ENCODE data around the gene SON.
"Not testable (repeated sequence)": the region's sequence is repeated elsewhere in the genome, so short reads cannot be mapped to it uniquely, and the experiment has no call there.

SON gene, protein sequence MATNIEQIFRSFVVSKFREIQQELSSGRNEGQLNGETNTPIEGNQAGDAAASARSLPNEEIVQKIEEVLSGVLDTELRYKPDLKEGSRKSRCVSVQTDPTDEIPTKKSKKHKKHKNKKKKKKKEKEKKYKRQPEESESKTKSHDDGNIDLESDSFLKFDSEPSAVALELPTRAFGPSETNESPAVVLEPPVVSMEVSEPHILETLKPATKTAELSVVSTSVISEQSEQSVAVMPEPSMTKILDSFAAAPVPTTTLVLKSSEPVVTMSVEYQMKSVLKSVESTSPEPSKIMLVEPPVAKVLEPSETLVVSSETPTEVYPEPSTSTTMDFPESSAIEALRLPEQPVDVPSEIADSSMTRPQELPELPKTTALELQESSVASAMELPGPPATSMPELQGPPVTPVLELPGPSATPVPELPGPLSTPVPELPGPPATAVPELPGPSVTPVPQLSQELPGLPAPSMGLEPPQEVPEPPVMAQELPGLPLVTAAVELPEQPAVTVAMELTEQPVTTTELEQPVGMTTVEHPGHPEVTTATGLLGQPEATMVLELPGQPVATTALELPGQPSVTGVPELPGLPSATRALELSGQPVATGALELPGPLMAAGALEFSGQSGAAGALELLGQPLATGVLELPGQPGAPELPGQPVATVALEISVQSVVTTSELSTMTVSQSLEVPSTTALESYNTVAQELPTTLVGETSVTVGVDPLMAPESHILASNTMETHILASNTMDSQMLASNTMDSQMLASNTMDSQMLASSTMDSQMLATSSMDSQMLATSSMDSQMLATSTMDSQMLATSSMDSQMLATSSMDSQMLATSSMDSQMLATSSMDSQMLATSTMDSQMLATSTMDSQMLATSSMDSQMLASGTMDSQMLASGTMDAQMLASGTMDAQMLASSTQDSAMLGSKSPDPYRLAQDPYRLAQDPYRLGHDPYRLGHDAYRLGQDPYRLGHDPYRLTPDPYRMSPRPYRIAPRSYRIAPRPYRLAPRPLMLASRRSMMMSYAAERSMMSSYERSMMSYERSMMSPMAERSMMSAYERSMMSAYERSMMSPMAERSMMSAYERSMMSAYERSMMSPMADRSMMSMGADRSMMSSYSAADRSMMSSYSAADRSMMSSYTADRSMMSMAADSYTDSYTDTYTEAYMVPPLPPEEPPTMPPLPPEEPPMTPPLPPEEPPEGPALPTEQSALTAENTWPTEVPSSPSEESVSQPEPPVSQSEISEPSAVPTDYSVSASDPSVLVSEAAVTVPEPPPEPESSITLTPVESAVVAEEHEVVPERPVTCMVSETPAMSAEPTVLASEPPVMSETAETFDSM (N-terminal part only)

DNA sequence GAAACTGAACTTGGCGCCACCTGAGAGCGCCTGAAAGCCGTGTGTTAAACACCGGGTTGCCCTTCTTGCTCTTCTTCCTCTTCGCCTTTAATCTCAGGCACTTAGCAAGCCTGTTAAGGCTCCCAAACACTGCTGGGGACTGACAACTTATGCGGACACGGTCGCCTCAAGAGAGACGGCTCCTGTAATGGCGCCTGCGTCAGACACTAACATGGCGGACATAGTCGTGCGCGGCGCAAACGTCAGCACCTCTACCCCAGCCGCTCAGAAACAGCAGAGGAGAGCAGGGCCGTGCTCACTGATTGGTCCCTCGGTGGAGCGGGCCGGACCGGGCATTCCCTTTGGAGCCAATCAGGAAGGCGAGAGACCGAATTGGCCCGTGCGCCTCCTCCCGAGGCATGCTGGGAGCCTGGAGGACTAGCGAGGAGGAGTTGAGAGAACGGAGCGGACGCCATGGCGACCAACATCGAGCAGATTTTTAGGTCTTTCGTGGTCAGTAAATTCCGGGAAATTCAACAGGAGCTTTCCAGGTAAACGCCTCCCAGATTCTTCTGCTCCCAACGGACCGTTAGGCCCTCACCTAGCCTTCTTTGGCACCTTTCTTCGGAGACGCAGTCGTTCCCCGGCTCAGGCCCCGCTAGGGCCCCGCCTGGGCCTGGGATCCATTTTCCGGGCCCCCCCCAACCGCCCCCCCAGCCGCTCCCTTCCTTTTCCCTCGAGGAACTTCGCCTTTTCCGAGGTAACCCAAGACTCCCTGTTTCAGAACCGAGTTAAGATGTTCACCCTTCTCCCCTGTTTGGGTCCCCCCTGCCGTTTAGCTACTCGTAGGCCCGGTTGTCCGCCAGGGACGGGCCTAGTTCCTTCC, at the start of gene SON:
SON (plus strand) TSS at position 399 of the 865 bp plus-strand sequence; CDS start at position 454, 55 bp downstream.
- peak within 1 kb of the TSS; percentile 59 to 86 (median 81) for H3K4me3 ChIP-seq
- peak within 1 kb of the TSS; percentile 97 to 100 (median 99) for H3K27ac ChIP-seq

DNA sequence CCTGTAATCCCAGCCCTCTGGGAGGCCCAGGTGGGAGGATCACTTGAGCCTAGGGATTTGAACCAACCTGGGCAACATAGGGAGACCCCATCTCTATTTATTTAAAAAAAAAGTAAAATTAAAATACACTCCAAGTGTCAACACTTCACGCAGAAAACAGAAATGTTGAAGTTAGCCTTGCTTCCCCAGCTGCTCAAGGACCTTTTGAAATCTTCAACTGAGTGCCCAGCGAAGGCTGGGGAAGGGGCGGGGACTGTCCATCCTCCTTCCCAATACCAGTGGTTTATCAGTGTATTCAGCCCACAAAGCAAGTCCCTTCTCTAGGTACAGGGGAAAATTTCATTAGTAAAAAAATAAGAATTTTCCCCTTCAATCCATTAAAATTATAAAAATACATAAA, 49.1 kb upstream of the SON start:
- H3K27ac ChIP-seq: no peak overlapping the region
- no peak overlapping the region for H3K4me3 ChIP-seq

DNA sequence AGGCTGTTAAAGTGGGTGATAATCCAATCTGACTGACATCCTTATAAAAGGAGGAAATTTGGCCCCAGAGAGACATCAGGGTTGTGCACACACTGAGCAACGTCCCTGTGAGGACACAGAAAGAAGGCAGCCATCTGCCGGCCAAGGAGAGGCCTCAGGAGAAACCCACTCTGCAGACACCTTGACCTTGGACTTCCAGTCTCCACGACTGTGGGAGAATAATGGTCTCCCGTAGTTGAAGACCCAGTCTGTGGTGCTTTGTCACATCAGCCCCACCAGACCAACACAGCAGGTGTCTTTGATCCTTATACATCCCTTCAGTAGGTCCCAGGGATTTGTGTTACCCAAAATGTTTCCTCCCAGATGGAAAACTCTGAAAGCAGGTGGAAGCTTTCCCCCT, 47.1 kb upstream of the SON start:
- H3K27ac ChIP-seq: no peak overlapping the region

DNA sequence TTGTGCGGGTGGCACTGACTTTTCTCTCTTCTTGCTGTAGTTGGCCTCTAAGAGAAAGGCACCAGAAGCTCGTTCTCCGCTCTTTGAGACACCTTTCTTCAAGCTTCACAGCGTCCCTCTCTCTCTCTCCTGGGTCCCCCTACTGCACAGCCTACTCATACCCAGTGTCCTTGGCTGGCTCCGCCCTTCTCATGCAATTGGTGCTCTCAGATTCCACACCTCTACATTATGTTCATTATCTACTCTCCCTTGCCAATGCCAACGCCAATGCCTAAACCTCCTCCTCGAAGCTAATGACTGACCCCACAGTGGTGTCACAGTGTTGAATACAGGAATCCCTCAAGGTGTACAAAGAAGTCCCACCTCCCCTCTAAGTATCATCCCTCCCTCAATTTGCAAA, 46.5 kb upstream of the SON start:
- Histone ChIP-seq H3K4me3 (no peak overlapping the region), H3K27ac (no peak overlapping the region)

More for the DNA sequence above, 47.1 kb upstream of the SON start:
- no peak overlapping the region for H3K4me3 ChIP-seq

DNA sequence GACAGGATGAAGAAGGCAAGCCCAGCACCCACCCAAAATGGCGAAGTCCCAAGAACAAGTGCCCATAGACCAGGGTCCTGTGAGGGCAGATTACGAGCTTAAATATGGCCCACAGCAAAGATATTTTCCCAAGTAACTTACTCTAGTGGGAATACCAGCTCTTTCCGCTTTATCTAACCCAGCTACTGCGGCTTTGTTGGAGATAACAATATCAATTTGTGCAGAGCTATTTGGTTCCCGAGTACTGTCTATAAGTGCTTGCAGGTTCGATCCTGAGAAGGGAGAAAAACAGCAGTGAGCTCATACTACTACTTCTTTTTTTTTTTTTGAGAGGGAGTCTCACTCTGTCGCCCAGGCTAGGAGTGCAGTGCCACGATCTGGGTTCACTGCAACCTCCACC, 37.0 kb upstream of the SON start:
- H3K27ac ChIP-seq: no peak overlapping the region
- H3K4me3 ChIP-seq: no peak overlapping the region

DNA sequence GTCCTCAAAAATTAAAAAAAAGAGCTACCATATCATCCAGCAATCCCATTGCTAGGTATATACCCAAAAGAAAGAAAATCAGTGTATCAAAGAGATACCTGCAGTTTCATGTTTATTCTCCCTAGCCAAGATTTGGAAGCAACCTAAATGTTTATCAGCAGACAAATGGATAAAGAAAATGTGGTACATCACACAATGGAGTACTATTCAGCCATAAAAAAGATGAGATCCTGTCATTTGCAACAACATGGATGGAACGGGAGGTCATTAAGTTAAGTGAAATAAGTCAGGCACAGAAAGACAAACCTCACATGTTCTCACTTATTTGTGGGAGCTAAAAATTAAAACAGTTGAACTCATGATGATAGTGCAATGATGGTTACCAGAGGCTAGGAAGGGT, 35.8 kb upstream of the SON start:
- not testable (repeated sequence) for H3K4me3 ChIP-seq, H3K27ac ChIP-seq

DNA sequence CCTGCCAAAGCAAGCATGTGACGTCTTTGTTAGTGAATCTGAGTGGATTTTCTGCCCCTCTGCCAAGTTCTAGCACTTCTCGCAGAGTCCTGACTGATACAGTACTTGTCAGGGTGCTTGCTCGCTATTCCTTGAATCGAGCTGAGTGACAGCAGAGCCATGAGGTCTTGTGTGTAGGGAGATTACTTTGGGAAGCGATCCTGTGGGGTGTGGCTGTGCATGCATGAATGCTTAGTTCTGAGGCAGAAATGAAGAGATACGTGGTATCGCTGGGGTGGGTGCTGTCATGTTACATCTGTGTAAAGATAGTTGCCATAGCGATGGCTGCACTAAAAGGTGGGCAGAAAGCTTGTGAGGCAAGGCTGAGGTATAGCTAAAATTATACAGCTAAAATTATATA, 32.0 kb upstream of the SON start:
- H3K27ac ChIP-seq: no peak overlapping the region
- no peak overlapping the region for H3K4me3 ChIP-seq

DNA sequence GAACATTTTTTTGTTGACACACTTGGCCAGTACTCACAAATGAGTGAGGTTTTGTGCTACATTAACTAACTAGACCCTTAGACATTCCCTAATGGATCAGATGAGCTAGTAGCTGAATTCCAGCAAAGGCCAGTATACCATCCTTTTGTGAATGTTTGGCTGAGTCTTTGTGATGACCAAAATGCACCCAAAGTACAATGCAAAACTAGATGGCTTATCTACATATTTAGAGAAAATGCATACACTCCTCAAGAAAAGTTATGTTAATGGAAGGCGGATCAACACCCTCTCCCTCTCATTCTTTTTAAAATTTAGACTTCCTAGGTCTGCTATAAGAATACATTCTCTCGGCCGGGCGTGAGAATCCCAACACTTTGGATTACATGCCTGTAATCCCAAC, 31.2 kb upstream of the SON start:
- no peak overlapping the region for H3K27ac ChIP-seq
- no peak overlapping the region for H3K4me3 ChIP-seq

DNA sequence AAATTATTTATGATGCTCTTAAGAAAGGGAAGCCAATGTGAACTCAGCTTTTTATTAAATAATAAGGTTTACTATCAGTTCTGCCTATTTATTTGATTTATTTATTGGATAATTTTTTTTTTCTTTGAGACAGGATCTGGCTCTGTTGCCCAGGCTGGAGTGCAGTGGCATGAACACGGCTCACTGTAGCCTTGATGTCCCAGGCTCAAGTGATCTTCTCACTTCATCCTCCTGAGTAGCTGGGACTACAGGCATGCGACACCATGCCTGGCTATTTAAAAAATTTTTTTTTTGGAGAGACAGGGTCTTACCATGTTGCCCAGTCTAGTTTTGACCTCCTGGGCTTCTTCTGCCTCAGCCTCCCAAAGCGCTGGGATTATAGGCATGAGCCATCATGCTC, 30.4 kb upstream of the SON start:
- no peak overlapping the region for H3K4me3 ChIP-seq
- no peak overlapping the region for H3K27ac ChIP-seq

DNA sequence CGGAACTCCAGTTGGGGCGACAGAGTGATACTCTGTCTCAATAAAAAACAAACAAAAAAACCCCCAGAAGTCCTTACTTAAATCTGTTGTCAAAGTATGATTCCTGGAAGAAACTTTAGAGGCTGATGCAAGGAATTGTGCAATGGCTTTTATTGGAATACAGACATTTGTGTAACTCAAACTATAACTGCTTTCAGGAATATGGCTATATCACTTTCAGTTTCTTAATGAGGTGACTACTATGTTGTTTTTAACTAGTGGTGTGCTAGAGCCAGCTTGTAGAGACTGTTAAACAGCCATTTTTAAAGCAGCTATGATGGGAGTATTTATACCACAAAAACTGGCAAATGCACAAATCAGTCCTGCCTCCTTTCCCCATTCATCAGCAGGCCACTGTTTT, 28.6 kb upstream of the SON start:
- H3K27ac ChIP-seq: peak overlapping the region in 1 of 21 experiments; percentile 2
- no peak overlapping the region for H3K4me3 ChIP-seq

DNA sequence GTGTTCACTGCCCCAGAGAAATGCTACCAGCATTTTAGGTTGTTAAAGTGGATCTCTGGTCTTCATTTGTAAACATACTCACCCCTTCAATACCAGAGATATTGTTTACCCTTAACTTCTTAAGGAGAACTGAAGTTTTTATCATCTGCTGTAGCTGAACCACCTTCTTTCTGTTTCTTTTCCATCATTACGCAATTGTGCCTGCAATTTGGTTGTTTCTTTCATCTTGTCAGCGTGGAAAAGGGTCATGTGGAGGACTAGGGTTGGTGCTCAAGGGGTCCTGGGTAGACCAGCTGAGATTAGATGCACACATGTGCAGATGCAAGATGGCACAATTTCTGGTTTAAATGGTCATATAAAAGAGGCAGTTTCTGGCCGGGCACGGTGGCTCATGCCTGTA, 23.9 kb upstream of the SON start:
- no peak overlapping the region for H3K27ac ChIP-seq
- H3K4me3 ChIP-seq: no peak overlapping the region

DNA sequence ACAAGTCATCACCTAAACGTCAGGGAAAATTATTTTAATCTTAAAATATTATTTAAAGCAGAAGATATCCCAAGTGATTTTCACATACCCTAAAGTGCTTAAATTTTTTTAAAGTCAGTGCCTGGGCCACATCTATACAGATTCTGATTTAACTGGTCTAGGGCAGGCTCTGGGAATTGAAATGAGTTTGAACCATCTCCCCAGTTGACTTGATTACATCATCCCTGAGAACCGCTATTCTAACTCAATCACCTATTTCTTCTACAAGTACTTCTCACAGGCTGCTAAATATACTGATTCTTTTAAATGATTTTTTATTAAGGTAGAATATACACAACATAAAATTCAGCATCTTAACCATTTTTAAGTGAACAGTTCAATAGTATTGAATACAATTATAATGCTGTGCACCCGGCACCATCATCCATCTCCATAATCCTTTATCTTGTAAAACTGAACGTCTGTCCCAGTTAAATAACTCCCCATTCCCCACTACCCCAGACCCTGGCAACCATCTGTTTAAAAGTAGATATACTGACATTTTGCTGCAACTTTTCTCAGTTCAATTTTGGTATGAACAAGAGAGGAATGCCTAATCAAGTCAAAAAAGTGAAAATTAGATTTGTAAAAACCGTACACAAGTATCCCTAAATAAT, 20.4 kb upstream of the SON start:
- no peak overlapping the region for H3K4me3 ChIP-seq
- H3K27ac ChIP-seq: no peak overlapping the region

DNA sequence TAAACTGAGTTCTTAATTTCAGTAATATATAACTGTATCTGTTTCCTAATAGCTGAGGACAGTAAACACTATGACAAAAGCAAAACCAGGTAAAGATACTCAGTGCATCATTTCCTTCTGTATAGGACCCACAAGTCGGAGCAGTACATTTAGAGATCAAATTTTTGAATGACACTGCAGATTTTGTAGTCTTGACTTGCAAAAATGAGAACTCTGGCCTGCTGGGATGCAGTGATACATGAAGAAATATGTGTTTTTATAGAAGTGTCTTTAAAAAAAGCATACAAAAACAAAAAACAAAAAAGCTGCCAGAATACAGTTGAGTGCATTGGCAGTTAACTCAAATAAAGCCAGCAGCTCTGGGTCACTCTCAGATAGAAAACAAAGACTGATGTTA, 19.9 kb upstream of the SON start:
- Histone ChIP-seq H3K4me3 (no peak overlapping the region), H3K27ac (no peak overlapping the region)

DNA sequence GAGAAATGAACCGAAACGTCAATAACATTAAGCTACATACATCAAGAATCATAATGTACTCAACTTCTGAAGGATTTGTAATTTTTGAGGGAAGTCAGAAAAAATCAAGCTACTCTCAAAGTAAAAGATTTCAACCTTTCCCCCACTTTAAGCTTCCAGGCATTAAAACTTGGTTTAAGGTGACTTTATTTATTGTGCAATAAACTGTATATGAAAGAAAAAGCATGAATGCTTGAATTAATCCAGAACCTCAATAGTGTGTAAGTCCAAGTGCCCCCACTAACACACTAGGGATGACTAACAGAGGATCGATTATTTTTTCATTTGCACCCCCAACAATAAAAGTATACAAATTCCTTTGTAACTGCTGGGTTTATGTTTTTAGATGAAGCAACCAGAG, 11.8 kb upstream of the SON start:
- no peak overlapping the region for H3K27ac ChIP-seq
- no peak overlapping the region for H3K4me3 ChIP-seq

DNA sequence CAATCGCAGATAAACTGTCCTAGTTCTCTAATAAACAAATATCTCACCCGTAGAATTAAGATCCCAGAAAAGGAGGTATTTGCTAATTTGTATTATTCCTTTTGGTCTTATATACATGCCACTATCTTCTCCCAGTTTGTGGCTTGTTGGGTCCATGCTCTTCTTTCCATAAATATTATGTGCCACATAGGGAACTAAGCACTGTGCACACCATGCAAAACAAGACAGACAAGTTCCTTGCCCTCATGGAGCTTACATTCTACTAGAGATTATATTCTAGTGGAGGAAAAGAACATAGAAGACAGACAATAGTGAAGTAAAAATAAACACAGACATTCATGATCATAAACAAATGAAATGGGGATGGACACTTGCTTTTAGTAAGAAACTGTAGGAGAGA, 5.6 kb upstream of the SON start:
- no peak overlapping the region for H3K4me3 ChIP-seq
- H3K27ac ChIP-seq: no peak overlapping the region

DNA sequence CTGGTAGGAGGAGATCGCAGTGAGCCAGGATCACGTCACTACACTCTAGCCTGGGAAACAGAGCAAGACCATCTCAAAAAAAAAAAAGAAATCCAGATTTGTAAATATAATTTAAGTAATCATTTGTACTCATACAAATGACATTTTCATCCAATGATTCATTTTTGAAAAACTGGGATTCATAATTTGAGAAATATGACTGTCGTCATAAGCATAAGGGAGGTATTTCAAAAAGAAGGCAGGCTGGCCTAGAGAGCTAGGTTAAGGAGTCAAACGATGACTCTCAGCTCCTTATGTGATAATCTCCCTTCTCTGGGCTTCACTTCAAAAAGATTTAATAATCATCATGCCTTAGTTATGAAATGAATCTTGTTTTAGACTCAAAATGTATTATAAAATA, 3.2 kb upstream of the SON start:
- Histone ChIP-seq H3K27ac (no peak overlapping the region), H3K4me3 (no peak overlapping the region)

DNA sequence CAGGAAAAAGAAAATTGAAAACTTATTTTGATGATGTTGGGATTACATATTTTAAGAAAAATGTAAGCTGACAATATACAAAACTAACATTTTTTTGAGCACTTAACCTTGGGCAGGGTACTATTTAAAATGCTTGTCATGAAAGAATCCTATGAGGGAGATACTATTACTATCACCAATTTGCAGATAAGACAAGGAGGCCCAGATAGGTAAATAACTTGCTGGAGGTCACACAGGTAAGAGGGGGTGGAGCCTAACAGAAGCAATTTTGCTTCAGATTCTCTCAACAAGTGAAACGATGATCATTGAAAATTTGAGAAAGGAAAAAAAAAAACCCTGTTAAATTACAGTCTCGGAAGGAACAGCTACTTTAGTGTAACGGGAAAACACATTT, 2.1 kb upstream of the SON start:
- peak overlapping the region in 5 of 7 experiments; percentile 59 to 86 (median 73) for H3K4me3 ChIP-seq
- H3K27ac ChIP-seq: peak overlapping the region in 13 of 21 experiments; percentile 88 to 100 (median 99)

DNA sequence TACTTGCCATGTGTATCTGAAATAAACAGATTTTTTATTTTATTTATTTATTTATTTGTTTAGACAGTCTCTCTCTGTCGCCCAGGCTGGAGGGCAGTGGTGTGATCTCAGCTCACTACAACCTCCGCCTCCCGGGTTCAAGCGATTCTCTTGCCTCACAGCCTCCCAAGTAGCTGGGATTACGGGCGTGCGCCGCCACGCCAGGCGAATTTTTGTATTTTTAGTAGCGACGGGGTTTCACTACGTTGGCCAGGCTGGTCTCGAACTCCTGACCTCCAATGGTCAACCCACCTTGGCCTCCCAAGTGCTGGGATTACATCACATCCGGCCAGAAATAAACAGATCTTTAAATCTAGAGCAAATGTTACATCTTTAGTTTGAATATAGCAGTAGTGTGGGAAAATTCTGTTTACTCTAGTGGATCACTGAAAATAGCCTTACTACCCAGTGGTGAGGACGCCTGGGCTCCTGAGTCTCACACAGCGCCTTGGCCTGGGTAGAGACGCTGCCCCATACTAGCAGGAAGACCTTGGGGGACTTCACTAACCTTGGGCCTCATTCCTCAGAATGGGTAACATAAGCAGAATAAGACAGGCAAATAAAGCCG, 1.6 kb upstream of the SON start:
- Histone ChIP-seq H3K4me3 (peak overlapping the region; percentile 59 to 86 (median 81)), H3K27ac (peak overlapping the region; percentile 88 to 100 (median 99))

All from skin epidermis (tissue), 12 donors.